MCF 10A (cell line): ENCODE data around the gene HECTD1. TPM values are rescaled to one million over a fixed set of nuclear protein-coding genes. Genes with fewer than 3 reads are reported as not detected.

ENCODE experiments used
- BruUV-seq: library from RNA; stranded (reverse); fragments of 400-500 nt; replicated peaks from 2 replicates; lab custom pipeline; 2021; lab: Mats Ljungman, UMichigan
- CTCF ChIA-PET: fragments of 300-600 bp; sonication (Branson Sonifier 250); formaldehyde crosslinking; extraction: SDS; loops from one replicate; lab custom pipeline; 2021; ENCODE audit warnings: antibody characterized with exemption, inconsistent platforms; lab: Yijun Ruan, JAX
- POLR2A ChIA-PET: fragments of 300-600, 350-650 bp; sonication (Branson Sonifier 250); formaldehyde crosslinking; extraction: SDS; loops from one replicate; lab custom pipeline; 2020; ENCODE audit warnings: antibody characterized with exemption, inconsistent platforms; lab: Yijun Ruan, JAX
- DNase-seq: peaks from one replicate; pipeline ENCODE4 v3.0.0-alpha.2; 2018; ENCODE audit not compliant: unreplicated experiment
- H3K27ac Mint-ChIP-seq: one replicate; pipeline ENCODE4 v1.8.0; 2022; ENCODE audit warnings: mild to moderate bottlenecking, low read depth, mixed read lengths; ENCODE audit not compliant: unreplicated experiment
- H3K27me3 Mint-ChIP-seq: one replicate; pipeline ENCODE4 v1.8.0; 2022; ENCODE audit warnings: mixed read lengths; ENCODE audit not compliant: insufficient read depth, unreplicated experiment
- H3K36me3 Mint-ChIP-seq: one replicate; pipeline ENCODE4 v1.8.0; 2022; ENCODE audit warnings: mild to moderate bottlenecking, moderate library complexity, mixed read lengths; ENCODE audit not compliant: insufficient read depth, unreplicated experiment
- H3K4me1 Mint-ChIP-seq: one replicate; pipeline ENCODE4 v1.8.0; 2022; ENCODE audit warnings: mixed read lengths; ENCODE audit not compliant: insufficient read depth, unreplicated experiment
- H3K4me3 Mint-ChIP-seq: one replicate; pipeline ENCODE4 v1.8.0; 2022; ENCODE audit warnings: mild to moderate bottlenecking, moderate library complexity, mixed read lengths; ENCODE audit not compliant: unreplicated experiment
- H3K9me3 Mint-ChIP-seq: one replicate; pipeline ENCODE4 v1.8.0; 2022; ENCODE audit warnings: mixed read lengths; ENCODE audit not compliant: unreplicated experiment
- CTCF ChIP-seq: fragments of 200-600 bp; IDR thresholded peaks from one replicate; pipeline ENCODE4 v1.8.0; 2022; ENCODE audit warnings: antibody characterized with exemption, mild to moderate bottlenecking; ENCODE audit not compliant: unreplicated experiment
- intact Hi-C: fragments of 100-400 bp; cut with micrococcal nuclease; formaldehyde crosslinking; loops from 2 replicates; pipeline ENCODE4 v1.14.1; 2022
- total RNA-seq: library from RNA; stranded (reverse); gene quantifications from 2 replicates; pipeline ENCODE4 v1.2.3, GENCODE V29; 2022

The HECTD1 gene
- total RNA-seq, 1 experiment from 2014 or later, result 122 TPM

GRCh38 chr14:31167032-31167431 is 40.6 kb downstream of the HECTD1 start:
- no TSS peak for BruUV-seq
- TF ChIP-seq CTCF, result no peak
- intact Hi-C loops, result loop anchor here (5.0 kb wide), 1 partner anchor 190 kb away; no protein-coding TSS in a partner anchor
- peaks cover 84% of the 10 kb centered on the region for H3K36me3 Mint-ChIP-seq
- no peak overlapping the region for H3K4me3 Mint-ChIP-seq
- DNase-seq, result no peak
- ChIA-PET POLR2A (interaction anchor here (1.6 to 3.8 kb wide), 4 partner anchors 10 to 63 kb away, joined by 6 to 43 read pairs (median 7); partner anchors contain the start of gene HECTD1), CTCF (interaction anchor here (0.6 to 1.6 kb wide), 3 partner anchors 13 to 187 kb away, joined by 3 to 5 read pairs (median 4); no protein-coding TSS in a partner anchor)
- no peaks in the 10 kb centered on the region for H3K9me3 Mint-ChIP-seq
- H3K27ac Mint-ChIP-seq, result peak overlapping the region; percentile 33
- no peaks in the 10 kb centered on the region for H3K27me3 Mint-ChIP-seq
- H3K4me1 Mint-ChIP-seq, result peaks cover 16% of the 10 kb centered on the region

- H3K27ac Mint-ChIP-seq, result peak overlapping the region; percentile 94
- ChIA-PET CTCF (interaction anchor here (0.7 to 1.6 kb wide), 7 partner anchors 8 to 191 kb away, joined by 3 to 6 read pairs (median 4); no protein-coding TSS in a partner anchor), POLR2A (interaction anchor here (0.7 to 3.8 kb wide), 13 partner anchors 8 to 1394 kb away, joined by 3 to 43 read pairs (median 4); partner anchors contain the start of gene HECTD1)
- H3K36me3 Mint-ChIP-seq, result peaks cover 87% of the 10 kb centered on the region
- BruUV-seq, result no TSS peak
- H3K9me3 Mint-ChIP-seq, result no peaks in the 10 kb centered on the region
- DNase-seq, result peak; percentile 27
- H3K27me3 Mint-ChIP-seq, result no peaks in the 10 kb centered on the region
- H3K4me3 Mint-ChIP-seq, result peak overlapping the region; percentile 64
- no peak for TF ChIP-seq CTCF
- H3K4me1 Mint-ChIP-seq, result peaks cover 16% of the 10 kb centered on the region
- intact Hi-C loops, result loop anchor here (5.0 kb wide), 1 partner anchor 191 kb away; no protein-coding TSS in a partner anchor
Observed at GRCh38 chr14:31166271-31166561, 41.4 kb downstream of the HECTD1 start.

- H3K27me3 Mint-ChIP-seq, result no peaks in the 10 kb centered on the region
- H3K9me3 Mint-ChIP-seq, result no peaks in the 10 kb centered on the region
- H3K4me3 Mint-ChIP-seq, result no peak overlapping the region
- TF ChIP-seq CTCF, result no peak
- POLR2A ChIA-PET, result interaction anchor here (1.1 to 3.8 kb wide), 2 partner anchors 43 to 256 kb away, joined by 3 to 43 read pairs; partner anchors contain the start of genes HEATR5A and HECTD1
- CTCF ChIA-PET, result interaction anchor here (0.6 to 1.2 kb wide), 5 partner anchors 10 to 63 kb away, joined by 3 to 4 read pairs (median 3); no protein-coding TSS in a partner anchor
- H3K4me1 Mint-ChIP-seq, result peaks cover 16% of the 10 kb centered on the region
- DNase-seq, result no peak
- peaks cover 87% of the 10 kb centered on the region for H3K36me3 Mint-ChIP-seq
- intact Hi-C loops, result no loop called here
- no peak overlapping the region for H3K27ac Mint-ChIP-seq
- BruUV-seq, result no TSS peak
Observed at GRCh38 chr14:31164115-31164514, 43.5 kb downstream of the HECTD1 start.

GRCh38 chr14:31162910-31163649 is 44.5 kb downstream of the HECTD1 start:
- no peak overlapping the region for H3K4me3 Mint-ChIP-seq
- CTCF ChIA-PET, result interaction anchor here (0.6 to 1.2 kb wide), 3 partner anchors 9 to 80 kb away, joined by 3 to 4 read pairs (median 3); no protein-coding TSS in a partner anchor
- H3K27me3 Mint-ChIP-seq, result no peaks in the 10 kb centered on the region
- TF ChIP-seq CTCF, result no peak
- peak overlapping the region; percentile 46 for H3K27ac Mint-ChIP-seq
- POLR2A ChIA-PET, result interaction anchor here (3.8 kb wide), 1 partner anchor 44 kb away, joined by 43 read pairs; the partner anchor contains the start of gene HECTD1
- H3K9me3 Mint-ChIP-seq, result no peaks in the 10 kb centered on the region
- no TSS peak for BruUV-seq
- no peak for DNase-seq
- peaks cover 16% of the 10 kb centered on the region for H3K4me1 Mint-ChIP-seq
- intact Hi-C loops, result no loop called here
- H3K36me3 Mint-ChIP-seq, result peaks cover 87% of the 10 kb centered on the region
